Stimulated activated CD8-positive, alpha-beta memory T cell treated with anti-CD3 and anti-CD28 coated beads, Interleukin-15, amount 100 ng/mL, for 48 hours (primary cell): Measurements from ENCODE around the gene TREML4.
"Not testable (repeated sequence)": the region's sequence is repeated elsewhere in the genome, so short reads cannot be mapped to it uniquely, and the experiment has no call there.

Experiments
- DNase-seq, 2 donors: peaks; one replicate each; pipeline ENCODE4 v3.0.0-alpha.2; 2020; ENCODE audit warnings: low read depth in 2 of 2

TREML4 gene, protein sequence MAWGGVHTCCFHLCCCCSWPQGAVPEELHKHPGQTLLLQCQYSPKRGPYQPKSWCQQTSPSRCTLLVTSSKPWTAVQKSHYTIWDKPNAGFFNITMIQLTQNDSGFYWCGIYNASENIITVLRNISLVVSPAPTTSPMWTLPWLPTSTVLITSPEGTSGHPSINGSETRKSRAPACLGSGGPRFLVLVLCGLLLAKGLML

DNA sequence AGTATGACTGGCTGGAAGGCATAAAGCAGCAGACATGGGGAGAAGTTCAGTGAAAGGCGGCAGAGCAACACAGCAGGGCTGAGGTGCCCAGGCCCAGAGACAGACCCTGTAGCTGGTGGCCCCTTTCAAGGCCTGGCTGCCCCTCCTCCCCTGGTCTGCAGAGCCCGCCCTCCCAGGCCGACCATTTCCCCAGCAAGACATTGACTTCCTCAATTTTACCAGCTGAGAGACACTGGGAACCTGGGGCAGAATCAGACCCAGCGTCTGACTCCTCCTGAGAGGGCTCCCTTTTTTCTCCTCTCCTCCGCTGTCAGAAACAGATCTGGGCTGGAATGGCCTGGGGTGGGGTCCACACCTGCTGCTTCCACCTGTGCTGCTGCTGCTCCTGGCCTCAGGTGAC, at the start of gene TREML4:
TSS of gene TREML4 (plus strand) at position 254 of the 400 bp plus-strand sequence. CDS start at position 333, 79 bp downstream.
- DNase-seq, result no peak

DNA sequence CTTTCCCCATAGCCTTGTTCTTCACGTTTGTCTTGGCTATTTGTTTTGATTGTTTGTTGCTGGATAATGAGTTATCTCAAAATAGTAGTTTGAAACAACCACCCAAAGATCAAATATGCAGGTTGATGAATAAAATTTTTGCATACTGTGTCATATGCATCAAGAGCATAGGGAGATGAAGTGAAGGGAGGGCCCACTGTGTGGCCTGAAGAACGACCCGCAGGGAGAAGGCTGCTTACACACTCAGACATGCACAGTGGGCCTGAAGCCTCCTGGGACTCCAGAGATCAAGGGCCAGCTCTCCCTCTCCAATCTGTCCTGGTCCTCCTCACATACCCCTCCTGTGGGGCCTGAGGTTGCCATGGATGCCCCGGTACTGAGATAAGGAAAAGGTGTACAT, 49.0 kb upstream of the TREML4 start:
- DNase-seq, result no peak

DNA sequence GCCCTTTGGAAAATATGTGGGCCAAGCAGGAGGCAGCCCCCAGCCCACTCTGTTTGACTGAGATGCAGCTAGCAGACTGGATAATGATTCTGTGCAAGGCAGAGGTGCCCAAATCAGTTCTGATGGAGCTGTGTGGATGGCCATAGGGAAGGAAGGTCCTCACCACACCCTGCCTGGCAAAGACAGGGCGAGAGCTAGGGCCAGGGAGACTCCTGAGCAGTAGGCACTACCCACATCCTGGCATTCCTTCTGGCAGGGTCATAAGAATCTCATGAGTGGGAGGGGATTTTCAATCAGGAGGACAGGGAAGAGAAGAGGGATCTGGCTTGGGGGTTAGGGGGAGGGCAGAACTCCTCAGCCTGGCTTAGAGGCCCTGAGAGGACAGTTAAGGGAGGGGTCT, 46.6 kb upstream of the TREML4 start:
- no peak for DNase-seq

DNA sequence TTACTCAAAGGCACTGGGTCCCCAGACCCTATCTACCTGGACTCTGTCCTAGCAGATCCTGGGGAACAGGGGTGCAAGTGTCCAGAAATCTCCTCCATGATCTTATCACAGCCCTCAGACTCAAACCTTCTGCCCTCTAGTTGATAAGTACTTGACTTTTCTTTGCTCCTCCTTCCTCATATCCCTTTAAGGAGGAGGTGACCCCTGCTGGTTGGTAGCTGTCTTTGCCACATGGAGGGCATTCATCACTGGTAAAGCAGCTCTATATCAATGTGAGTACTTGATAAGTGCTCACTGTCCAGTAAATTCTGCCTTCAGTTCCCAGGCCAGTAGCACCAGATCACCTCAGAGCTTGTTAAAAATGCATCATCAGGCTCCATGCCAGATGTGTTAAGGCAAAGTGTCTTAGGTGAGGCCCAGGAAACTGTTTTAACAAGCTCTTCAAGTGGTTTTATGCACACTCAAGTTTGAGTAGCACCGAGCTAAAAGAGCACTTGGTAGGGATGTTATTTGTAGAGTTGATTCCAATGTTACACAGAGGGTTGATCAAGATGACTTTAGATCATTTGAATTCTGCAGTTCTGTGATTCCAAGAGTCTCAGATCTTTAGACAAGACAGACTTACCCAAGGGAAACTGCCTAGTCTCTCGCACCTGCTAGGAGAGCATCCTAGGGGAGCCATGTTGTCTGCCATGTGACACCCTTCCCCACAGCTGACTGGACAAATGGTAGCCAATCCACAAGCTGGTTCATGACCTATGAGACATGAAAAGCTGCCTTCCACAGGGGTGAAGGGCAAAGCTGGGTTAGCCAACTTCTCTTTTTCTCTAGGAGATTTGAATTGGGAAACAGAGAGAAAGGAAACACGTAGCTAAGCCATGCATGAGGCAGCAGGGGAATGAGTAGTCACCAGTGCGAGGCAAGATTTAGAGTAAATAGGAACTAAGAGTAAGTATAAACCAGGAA, 45.8 kb upstream of the TREML4 start:
- no peak for DNase-seq

DNA sequence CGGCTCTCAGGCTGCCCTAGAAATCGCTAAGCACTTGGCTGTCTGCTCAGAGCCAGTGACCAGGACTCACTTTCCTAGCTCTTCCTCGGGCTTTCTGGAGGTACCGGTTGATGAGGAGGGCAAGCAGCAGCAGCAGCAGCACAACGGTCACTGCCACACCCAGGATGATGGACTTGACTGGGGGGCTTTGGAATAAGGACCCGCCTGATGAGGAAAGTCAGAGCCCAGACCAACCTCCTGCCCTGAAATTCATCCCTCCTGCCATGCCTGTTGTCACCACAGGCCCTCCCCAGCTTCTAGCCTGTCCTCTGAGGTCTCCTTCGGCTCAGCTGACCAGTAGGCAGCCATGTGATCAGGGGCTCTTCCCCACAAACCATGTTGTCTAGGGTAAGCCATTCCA, 43.4 kb upstream of the TREML4 start:
- DNase-seq, result no peak

DNA sequence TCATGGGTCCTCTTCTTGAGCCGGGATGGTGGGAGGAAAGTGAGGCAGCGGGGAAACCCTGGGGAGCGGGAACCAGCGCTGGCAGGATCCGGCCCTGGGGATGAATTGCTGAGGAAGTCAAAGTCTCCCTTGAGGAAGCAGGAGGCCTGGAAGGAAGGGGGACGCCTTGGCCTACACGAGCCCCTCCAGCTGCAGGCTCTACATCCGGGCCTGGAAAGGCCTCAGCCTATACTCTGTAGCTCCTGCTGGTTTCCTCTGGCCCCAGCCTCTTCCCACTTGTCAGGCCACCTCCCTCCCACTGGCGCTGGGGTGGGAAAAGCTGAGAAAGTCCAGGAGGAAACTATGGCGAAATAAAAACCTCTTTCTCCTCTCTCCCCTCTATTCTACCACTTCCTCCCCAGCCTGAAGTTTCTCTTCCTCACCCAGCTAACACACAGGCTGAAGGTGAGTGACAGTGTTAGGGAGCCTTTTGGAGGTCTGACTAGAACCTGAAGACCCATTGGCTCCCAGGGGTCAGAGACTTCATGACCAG, 42.1 kb upstream of the TREML4 start:
- no peak for DNase-seq

DNA sequence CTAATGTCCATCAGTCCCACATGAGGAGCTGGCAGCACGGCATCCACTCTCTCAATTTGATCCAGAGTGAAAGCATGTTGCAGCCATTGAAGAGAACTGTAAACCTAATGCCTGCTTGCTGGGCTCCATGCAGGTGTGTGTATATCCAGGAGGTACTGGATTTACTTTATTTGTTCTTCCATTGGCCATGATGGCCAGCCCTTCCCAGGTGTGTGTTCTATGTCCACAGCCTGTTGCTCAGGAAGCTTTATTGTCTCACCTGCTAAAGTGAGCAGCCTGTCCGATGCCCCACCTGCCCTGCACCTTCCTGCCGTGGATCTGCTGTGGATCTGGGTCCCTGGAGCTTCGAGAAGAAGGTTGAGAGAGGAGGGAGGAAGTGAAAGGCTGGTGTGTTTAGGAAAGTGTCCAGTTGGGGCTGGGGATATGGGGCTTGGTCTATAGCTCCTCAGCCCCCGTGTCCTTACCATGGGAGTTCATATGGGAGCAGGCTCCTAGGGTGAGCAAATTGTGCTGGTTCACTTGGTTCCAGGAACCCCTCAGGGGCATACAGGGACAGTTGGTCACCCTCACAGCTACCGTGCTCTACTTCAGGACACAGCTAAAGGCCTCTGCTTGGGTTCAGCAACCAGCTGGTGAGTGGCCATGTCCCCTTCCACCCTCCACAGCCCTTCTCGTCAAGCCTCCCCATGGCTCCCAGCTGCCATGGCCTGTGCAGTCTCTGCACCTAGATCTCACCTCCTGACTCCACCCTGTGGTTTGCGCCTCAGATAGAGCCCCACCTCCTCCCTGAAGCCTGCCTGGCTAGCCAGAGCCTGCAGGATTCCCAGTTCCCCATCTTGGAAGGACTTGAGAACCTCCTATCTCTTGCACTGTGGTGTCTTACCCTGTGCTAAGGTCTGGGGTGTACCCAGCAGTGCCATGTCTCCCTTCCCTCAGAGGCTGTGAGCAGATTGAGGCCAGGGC, 39.9 kb upstream of the TREML4 start:
- DNase-seq, result no peak

DNA sequence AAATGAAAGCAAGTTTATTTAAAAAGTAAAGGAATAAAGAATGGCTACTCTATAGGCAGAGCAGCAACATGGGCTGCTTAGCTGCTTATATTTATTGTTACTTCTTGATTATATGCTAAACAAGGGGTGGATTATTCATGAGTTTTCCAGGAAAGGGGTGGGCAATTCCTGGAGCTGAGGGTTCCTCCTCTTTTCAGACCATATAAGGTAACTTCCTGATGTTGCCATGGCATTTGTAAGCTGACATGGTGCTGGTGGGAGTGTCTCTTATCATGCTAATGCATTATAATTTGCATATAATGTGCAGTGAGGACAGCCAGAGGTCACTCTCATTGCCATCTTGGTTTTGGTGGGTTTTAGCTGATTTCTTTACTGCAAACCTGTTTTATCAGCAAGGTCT, 39.1 kb upstream of the TREML4 start:
- DNase-seq, result not testable (repeated sequence)

DNA sequence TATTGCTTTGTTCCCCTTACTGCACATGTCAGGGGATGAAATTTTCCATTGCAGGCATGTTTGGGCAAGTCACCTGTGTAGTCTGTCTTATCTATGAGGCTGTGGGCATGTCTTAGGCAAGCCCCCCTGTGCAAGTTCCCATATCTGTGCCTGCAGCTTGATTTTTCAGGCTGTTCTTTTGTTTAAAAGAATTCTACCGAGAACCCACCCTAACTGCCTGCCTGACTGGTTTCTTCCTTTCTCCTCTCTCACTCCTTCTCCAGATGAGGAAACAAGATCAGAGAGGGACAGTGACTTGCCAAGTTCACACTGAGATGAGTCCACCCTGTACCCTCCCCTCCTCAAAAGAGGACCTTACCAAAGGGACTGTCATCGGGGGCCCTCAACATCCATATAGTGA, 38.2 kb upstream of the TREML4 start:
- no peak for DNase-seq

DNA sequence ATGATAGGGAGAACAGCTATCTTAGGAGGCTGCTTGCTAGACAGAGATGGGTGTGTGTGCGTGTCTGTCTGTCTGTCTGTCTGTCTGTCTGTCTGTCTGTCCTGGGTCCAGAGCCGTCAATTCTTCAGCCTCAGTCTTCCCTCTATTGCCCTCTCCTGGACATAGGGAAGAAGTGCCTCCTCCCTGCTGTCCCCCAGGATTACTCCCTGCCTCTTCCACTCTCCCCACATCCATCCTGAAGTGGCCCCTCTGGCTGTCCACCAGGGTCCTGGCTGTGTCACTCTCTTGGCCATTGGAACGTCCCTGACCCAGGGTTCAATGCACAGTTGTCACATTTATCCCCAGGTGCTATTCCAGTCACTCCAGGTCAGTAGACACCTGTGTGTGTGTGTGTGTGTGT, 37.4 kb upstream of the TREML4 start:
- DNase-seq, result no peak

DNA sequence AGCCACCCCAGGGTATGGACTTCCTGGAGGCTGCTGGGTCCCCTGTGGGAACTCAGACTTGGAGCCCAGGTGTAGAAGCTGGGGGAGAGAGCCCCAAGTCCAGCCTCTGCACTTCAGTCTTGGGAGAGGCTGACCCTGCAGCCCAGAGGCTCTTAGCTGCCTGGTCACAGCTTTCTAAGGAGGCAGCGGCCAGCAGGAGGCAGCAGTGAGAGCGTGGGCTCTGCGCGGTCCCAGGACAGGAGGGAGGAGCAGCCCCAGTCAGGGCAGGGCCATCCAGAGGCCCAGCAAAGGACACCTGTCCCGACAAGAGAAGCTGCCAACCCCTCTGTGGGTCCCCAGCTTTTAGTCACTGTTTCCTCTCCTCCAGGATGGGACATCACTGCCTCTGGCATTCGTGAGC, 36.6 kb upstream of the TREML4 start:
- no peak for DNase-seq

DNA sequence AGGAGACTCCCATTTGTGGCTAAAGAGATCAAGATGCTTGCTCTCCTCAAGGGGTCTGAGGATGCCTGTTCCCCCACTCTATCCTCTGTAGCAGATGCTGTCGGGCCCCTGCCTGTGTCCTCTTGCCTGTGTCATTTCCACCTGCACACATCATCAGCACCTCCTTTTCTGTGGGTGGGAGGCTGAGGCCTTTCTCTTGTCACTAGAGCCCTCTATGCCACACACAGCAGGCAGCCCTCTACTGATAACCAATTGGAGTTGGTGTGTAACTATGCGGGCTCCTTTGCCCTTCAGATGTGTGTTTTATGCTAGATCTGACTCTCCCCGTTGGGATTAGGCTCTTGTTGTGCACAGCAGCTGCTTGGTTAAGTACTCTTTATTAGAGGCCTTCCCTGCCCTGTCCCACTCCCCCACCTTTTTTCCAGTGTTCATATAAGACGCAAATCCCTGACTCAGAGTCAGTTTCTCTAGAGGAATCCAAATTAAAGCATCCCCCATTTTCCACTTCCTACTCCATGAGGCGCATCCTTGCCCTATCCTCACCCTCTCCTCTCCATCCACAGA, 34.9 kb upstream of the TREML4 start:
- no peak for DNase-seq

DNA sequence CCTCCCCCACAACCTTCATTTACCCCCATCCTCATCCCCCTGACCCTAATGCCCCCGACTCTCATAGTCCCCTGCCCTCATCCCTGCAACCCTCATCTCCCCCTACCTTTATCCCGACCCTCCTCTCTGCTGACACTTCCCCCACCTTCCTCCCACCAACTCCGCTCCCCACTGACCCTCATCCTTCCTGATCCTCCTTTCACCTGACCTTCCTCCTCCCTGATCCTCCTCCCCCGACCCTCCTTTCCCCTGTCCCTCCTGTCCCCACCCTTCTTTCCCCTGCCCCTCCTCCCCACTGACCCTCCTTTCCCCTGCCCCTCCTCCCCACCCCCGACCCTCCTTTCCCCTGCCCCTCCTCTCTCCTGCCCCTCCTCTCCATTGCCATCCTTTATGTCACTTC, 34.3 kb upstream of the TREML4 start:
- no peak for DNase-seq

DNA sequence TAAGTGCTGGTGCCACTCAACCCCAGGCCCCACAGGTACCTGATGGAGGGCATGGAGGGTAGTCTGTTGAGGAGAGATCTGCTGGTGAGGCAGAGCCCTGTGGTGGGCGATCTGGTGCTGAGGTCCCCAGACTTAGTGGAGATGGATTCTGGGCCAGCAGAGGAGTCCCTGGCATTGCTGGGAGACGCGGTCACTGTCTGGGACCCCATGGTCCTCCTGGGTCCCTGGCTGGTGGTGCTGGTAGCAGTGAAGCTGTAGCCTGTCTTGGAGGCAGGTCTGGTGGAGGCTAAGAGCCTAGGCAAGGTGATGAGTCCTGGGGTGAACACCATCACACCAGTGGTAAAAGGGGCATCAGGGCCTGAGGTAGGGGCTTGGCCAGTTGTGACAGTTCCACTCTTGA, 33.8 kb upstream of the TREML4 start:
- no peak for DNase-seq

DNA sequence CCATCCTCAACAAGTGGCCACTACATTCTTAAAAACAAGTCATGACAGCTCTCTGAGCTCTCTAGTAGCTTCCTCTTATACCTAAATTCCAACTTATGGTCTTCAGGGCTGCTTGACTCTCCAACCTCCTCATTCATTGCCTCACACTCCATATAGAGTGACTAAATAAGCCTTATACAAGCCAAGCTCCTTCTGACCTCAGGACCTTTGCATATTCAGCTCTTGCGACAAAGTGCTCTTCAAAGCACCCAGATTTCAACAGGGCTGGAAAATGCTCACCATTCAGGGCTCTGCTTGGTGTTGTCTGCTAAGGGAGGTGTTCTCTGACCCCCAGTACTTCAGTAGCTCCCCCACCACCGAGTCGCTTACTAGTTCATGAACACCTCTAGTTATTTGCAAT, 30.9 kb upstream of the TREML4 start:
- DNase-seq, result no peak

DNA sequence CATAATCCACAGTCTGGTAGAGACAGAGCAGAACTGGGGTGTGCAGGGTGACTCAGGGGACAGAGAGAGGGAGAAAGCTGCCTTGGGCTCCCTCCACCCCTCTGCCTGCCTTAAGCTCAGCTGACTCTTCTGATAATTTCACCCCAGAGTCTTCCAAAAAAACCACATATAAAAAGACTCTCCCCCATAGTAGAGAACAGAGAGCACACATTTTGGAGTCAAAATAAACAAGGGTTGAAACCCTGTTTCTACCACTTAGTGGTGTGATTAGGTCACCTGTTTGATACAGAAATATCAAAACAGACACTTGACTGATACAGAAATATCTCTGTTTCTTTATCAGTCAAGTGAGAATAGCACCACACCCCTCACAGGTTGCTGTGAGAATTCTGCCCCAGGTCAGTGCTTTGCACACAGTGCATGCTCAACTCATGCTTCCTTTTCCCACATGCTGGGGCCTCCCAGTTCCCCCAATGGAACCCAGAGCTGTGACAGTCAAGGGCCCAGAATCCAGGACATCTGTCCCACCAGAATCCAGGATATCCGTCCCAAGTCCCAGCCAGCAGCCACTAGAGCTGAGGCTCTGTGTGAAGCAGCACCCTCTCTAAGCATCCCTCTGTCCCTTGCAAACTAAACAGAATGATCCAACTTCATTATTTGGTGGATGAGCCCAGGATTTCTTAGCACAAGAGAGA, 28.4 kb upstream of the TREML4 start:
- peak in 1 of 2 donors; percentile 22 for DNase-seq

DNA sequence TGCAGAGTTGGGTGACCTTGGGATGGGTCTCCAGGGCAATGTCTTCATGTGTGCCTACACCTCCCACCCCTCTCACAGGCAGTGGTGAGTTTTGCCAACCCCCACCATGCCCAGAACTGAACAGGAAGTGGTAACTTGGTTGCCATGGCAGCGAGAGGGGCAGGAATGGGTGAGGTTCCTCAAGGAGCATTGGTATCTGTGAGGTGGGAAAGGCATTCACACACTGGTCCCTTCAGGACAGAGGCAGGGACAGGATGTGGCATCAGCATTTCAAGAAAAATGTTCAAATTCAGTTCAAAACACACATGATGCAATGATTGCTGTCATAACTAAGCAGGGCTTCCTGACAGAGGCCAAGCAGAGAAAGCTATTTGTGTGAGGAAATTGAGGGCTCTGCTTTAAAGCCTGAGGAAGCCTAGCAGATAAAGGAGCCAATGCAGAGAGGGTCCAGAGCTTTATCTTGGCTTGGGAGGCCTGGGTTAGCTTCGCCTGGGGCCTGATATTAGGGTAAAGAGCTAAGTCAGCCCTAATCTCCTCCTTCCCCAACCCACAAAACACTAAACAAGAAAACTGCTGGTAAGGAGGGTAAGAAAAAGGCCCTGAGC, 27.8 kb upstream of the TREML4 start:
- DNase-seq, result peak in 1 of 2 donors; percentile 38

DNA sequence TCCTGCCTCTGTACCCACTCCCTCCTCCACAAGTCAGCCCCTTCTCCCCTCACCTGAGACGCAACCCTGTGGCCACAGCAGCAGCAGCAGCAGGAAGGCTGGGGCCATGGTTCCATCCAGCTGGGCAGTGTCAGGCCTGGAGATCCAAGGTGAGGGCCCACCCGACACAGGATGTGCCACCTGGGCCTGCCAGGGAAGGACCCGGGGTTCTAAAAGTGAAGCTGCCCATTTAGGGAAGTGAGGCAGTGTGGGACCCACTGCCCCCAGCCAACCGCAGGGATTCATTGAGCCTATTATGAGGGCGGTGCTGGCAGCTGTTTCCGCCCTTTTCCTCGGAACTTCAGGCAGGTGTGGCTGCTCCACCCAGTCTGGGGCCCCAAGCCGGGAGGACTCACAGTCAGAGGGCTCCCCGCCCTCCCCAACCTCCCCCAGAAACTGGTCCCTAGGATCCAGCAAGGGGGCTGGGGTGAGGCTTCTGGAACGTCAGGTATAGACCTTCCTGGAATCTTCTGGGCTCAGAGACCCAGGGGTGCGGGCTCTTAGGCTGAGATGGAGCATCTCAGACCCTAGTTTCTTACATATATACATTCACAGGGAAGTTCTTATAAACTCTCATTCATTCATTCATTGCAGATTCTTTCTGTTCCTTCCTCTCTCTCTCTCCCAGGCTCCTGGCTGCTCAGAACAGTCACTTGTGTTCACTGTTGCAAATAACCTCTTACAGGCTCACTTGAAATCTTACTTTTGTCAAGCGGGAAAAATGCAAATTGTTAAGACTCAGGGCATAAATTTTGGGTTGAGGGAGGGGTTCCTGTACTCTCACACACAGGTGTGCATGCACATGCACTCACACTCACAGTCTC, 27.0 kb upstream of the TREML4 start, which contains the start of gene TREML2:
TSS of gene TREML2 (minus strand) at position 249 of the 863 bp plus-strand sequence. CDS start at position 108, 141 bp downstream.
- peak in 1 of 2 donors; percentile 20 for DNase-seq

DNA sequence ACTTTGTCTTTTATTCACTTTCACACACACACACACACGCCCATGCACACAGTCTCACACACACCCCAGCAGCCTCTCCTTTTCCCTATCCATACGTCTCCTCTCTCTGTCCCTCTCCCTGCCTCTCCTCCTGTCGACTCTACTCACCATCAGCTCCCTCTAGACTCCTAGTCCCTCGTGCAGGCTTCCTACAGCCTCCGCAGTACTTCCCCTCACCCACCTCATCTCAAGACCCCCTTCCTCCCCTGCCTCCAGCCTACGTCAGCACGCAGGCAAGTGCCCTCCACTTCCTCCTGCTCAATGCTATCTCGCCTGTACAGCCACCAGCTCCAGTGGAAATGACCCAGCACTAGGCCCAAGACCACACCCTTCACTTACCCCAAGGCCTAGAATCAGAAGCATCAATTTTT, 26.4 kb upstream of the TREML4 start:
- DNase-seq, result no peak
